Measurements from ENCODE around the gene GAB1. TPM values are rescaled to one million over a fixed set of nuclear protein-coding genes. Genes with fewer than 3 reads are reported as not detected.

The GAB1 gene
- total RNA-seq, 1 experiment from 2014 or later: 3.8 TPM

- ChIA-PET RAD21 (ENCODE audit: low non-redundant PET in 1 of 2, low total read pairs in 2 of 2, uncharacterized antibody in 2 of 2, unreplicated experiment in 2 of 2) (no interaction called here), POLR2A (no interaction called here), CTCF (interaction anchor here (0.7 kb wide), 1 partner anchor 9 kb away, joined by 3 read pairs; no protein-coding TSS in a partner anchor)
- no peak for ATAC-seq
- H3K4me2 ChIP-seq (ENCODE audit: low read length): no peak overlapping the region
- DNase-seq (ENCODE audit: low read depth, low spot score): no peak
- H3K9ac ChIP-seq (ENCODE audit: low read length): no peak overlapping the region
- H3K27ac ChIP-seq (ENCODE audit: low read depth, low read length): no peak overlapping the region
- TF ChIP-seq CEBPB (IDR thresholded peaks at IDR 0.05; ENCODE audit: low read depth) (no peak), ZNF274 (IDR thresholded peaks at IDR 0.05; ENCODE audit: low read depth, low read length) (no peak), POLR2AphosphoS5 (IDR thresholded peaks at IDR 0.05; ENCODE audit: low read depth, low read length) (no peak), SRF (IDR thresholded peaks at IDR 0.05; ENCODE audit: low read depth) (no peak), YY1 (IDR thresholded peaks at IDR 0.05; ENCODE audit: extremely low read depth, insufficient replicate concordance, low read depth, low read length) (no peak), POLR2A (IDR thresholded peaks at IDR 0.05; ENCODE audit: borderline replicate concordance, extremely low read depth, insufficient read depth, insufficient read length) (no peak), ATF3 (IDR thresholded peaks at IDR 0.05) (no peak), RAD21 (IDR thresholded peaks at IDR 0.05; ENCODE audit: low read depth) (no peak), TCF7L2 (IDR thresholded peaks at IDR 0.05; ENCODE audit: borderline replicate concordance, extremely low read depth, insufficient read depth, insufficient read length) (no peak), EGR1 (IDR thresholded peaks at IDR 0.05; ENCODE audit: low read depth) (no peak)
- TF ChIP-seq, protein P1, sequence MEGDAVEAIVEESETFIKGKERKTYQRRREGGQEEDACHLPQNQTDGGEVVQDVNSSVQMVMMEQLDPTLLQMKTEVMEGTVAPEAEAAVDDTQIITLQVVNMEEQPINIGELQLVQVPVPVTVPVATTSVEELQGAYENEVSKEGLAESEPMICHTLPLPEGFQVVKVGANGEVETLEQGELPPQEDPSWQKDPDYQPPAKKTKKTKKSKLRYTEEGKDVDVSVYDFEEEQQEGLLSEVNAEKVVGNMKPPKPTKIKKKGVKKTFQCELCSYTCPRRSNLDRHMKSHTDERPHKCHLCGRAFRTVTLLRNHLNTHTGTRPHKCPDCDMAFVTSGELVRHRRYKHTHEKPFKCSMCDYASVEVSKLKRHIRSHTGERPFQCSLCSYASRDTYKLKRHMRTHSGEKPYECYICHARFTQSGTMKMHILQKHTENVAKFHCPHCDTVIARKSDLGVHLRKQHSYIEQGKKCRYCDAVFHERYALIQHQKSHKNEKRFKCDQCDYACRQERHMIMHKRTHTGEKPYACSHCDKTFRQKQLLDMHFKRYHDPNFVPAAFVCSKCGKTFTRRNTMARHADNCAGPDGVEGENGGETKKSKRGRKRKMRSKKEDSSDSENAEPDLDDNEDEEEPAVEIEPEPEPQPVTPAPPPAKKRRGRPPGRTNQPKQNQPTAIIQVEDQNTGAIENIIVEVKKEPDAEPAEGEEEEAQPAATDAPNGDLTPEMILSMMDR (IDR thresholded peaks at IDR 0.05 in 2 of 3, conservative IDR thresholded peaks at IDR 0.05 in 1 of 3; ENCODE audit: borderline replicate concordance in 1 of 3, insufficient read depth in 1 of 3, low read depth in 2 of 3, low read length in 2 of 3): no peak
- TF ChIP-seq, protein P2, sequence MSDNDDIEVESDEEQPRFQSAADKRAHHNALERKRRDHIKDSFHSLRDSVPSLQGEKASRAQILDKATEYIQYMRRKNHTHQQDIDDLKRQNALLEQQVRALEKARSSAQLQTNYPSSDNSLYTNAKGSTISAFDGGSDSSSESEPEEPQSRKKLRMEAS (IDR thresholded peaks at IDR 0.05): no peak
- TF ChIP-seq, protein P3, sequence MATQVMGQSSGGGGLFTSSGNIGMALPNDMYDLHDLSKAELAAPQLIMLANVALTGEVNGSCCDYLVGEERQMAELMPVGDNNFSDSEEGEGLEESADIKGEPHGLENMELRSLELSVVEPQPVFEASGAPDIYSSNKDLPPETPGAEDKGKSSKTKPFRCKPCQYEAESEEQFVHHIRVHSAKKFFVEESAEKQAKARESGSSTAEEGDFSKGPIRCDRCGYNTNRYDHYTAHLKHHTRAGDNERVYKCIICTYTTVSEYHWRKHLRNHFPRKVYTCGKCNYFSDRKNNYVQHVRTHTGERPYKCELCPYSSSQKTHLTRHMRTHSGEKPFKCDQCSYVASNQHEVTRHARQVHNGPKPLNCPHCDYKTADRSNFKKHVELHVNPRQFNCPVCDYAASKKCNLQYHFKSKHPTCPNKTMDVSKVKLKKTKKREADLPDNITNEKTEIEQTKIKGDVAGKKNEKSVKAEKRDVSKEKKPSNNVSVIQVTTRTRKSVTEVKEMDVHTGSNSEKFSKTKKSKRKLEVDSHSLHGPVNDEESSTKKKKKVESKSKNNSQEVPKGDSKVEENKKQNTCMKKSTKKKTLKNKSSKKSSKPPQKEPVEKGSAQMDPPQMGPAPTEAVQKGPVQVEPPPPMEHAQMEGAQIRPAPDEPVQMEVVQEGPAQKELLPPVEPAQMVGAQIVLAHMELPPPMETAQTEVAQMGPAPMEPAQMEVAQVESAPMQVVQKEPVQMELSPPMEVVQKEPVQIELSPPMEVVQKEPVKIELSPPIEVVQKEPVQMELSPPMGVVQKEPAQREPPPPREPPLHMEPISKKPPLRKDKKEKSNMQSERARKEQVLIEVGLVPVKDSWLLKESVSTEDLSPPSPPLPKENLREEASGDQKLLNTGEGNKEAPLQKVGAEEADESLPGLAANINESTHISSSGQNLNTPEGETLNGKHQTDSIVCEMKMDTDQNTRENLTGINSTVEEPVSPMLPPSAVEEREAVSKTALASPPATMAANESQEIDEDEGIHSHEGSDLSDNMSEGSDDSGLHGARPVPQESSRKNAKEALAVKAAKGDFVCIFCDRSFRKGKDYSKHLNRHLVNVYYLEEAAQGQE (IDR thresholded peaks at IDR 0.05; ENCODE audit: low read depth): no peak
- H2AFZ ChIP-seq (ENCODE audit: low read depth, low read length, poor library complexity, severe bottlenecking): no peak overlapping the region
- no TSS peak for BruUV-seq (replicated peaks)
- H3K4me1 ChIP-seq (ENCODE audit: control insufficient read depth in 1 of 2, insufficient read depth in 2 of 2, low read length in 2 of 2): no peaks in the 10 kb centered on the region
- no peaks in the 10 kb centered on the region for H4K20me1 ChIP-seq (ENCODE audit: insufficient read depth)
- no peak overlapping the region for H3K4me3 ChIP-seq (replicated peaks in 1 of 2; ENCODE audit: low read depth in 1 of 2, low read length in 2 of 2)
- H3K27me3 ChIP-seq (ENCODE audit: insufficient read depth, low read length): no peaks in the 10 kb centered on the region
- H3K36me3 ChIP-seq (ENCODE audit: control insufficient read depth in 1 of 2, insufficient read depth in 2 of 2, low read length in 2 of 2): no peaks in the 10 kb centered on the region
- no peaks in the 10 kb centered on the region for H3K9me3 ChIP-seq (ENCODE audit: control insufficient read depth in 1 of 2, insufficient read depth in 1 of 2, low read depth in 1 of 2, low read length in 2 of 2)
- no peaks in the 10 kb centered on the region for H3K9me2 ChIP-seq (ENCODE audit: insufficient read depth)
- H3K79me2 ChIP-seq (ENCODE audit: insufficient read depth, low read length): no peaks in the 10 kb centered on the region
- intact Hi-C loops (cut with micrococcal nuclease): no loop called here
These were observed 70.8 kb downstream of the GAB1 start for GRCh38 chr4:143407474-143407873.

Data from HCT116 (cell line).